GM12801 (cell line): Measurements from ENCODE around the gene PTPRK.

Experiments
- TF ChIP-seq, protein P1 (sequence below): IDR thresholded peaks from one replicate; pipeline ENCODE4 v1.5.1; 2011; ENCODE audit warnings: control low read depth; ENCODE audit not compliant: insufficient read length; ENCODE audit errors: extremely low read depth

The PTPRK gene

DNA sequence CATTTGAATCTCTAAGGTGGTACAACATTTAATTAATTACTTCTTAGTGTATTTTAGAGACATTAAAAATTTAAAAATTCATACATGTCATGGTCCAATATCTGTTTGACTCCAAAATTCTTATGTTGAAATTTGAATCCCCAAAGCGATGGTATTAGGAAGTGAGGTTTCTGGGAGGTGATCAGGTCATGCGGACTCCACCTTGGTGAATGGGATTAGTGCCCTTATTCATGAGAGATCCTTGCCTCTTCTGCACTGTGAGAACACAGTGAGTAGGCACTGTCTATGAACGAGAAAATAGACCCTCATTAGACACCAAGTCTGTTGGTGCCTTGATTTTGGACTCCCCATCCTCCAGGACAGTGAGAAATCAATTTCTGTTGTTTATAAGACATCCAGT is 254.7 kb downstream of the PTPRK start:
- TF ChIP-seq, protein P1, sequence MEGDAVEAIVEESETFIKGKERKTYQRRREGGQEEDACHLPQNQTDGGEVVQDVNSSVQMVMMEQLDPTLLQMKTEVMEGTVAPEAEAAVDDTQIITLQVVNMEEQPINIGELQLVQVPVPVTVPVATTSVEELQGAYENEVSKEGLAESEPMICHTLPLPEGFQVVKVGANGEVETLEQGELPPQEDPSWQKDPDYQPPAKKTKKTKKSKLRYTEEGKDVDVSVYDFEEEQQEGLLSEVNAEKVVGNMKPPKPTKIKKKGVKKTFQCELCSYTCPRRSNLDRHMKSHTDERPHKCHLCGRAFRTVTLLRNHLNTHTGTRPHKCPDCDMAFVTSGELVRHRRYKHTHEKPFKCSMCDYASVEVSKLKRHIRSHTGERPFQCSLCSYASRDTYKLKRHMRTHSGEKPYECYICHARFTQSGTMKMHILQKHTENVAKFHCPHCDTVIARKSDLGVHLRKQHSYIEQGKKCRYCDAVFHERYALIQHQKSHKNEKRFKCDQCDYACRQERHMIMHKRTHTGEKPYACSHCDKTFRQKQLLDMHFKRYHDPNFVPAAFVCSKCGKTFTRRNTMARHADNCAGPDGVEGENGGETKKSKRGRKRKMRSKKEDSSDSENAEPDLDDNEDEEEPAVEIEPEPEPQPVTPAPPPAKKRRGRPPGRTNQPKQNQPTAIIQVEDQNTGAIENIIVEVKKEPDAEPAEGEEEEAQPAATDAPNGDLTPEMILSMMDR = no peak

DNA sequence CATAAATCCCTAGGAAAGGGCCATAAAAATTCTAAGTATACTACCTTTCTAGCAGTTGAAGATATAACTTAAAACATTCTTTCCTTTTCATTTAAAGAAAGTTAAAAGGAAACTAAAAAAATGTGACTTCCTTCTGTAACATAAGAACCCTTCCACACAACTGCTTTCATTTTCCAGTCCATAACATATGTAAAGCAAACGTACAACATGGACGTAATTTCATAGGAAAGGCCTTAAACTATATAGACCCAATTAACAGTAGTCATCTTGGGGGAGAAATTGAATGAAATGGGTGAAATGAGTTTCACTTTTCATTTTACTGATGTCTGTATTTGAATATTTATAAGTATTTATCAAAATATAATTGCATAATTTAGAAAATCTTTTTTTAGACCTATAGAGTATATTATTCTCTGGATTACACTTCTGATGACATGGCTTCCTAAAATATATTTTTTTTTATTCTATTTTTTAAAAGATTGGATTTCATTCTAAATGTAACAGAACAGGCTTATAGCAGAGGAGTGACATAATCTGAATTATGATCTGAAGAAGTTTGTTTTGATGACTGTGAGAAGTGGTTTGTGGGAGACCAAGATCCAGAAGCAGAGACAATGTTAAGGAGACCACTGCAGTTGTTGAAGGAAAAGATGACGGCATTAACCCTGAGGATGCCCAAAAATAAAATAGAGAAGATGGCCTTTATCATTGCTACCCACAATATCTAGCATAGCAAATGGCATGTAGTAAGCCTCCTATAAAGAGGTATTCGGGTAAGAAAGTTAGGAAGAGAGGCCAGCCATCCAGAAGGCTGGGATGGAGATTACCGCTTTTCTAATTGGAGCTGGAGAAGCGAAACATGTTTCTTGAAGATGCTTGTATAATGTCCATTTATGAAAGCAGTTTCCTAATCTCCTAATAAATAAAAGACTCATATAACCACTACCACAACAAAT is 260.4 kb downstream of the PTPRK start:
- TF ChIP-seq, protein P1 = no peak

DNA sequence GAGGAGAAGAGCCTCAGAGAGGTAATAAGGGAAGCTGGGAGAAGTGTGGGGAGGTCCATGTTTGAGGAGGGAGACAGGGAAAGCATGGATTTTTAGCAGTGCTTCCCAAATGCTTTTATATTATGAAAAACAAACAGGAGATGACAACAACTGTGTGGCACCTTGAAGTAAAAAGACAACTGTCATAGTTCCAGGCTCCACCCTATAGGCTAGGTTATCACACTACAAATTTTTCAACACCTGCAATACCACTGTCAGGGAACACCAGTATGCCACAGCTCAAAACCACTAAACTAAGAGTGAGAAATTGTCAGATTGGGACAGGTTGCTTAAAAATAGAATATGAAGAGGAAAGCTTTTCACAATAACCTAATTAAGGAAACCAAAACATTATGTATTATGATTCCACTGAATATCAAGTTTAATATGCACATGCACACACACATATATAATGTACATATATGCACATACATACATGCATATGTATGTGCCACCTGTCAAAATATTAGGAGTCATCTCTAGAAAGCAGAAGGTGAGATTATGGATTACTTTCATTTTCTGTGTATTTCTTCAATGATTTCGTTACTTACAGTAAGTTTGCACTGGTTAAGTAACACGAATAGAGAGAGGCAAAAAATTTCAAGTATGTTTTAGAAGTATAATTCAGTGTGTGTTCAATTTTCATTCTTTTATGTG is 261.2 kb downstream of the PTPRK start:
- TF ChIP-seq, protein P1 = no peak

DNA sequence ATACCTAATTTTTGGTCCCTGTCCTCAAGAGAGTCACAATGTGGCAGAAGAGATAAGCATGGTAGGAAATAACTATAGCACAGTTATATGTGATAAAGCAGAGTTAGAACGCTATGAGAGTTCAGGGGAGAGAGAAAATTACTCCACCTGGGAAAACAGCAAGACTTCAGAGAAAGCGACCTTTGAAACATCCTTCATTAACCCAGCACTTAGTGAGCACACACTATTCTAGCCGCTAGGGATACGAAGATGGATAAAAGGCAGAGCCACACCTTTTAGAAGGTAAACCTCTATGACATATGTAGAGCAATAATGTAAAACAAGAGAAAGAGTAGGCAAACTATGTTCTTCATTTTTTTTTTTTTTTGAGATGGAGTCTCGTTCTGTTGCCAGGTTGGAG is 264.3 kb downstream of the PTPRK start:
- TF ChIP-seq, protein P1 = no peak

DNA sequence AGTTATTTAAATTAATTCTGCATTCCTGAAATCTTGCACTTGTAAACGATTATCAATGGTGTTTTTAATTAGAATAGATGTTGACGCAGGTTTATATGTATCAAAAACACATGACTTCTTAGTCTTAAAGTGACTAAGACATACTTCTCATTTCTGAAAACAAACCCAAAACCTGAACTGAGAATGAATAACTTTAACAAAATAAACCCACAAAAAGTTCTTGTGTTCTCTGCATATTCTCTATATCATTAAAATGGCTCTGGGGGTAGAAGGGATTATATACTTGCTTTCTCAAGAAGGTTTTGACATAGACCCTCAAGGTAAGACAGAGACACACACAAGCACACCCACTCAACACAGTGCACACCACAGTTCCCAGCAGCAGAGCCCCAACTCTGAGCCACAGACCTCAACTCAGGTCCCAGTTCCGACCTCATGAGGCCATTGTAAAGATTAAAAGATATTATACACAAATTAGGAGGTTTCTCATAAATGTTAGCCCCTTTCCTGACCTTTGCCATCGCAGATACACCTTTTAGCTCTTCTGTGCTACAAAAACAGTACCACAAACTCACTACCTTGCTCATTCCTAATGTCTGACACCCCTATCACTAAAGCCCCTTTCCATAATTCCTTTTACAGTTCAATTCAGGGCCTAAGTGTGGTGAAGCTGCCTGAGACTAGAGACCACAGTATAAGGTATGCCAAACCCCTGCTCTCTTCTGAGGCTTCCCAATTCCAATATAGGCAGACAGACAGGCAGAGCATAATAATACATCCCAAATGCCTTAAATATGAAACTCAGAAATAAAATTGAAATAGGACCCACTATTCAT is 267.8 kb downstream of the PTPRK start:
- TF ChIP-seq, protein P1 = no peak

DNA sequence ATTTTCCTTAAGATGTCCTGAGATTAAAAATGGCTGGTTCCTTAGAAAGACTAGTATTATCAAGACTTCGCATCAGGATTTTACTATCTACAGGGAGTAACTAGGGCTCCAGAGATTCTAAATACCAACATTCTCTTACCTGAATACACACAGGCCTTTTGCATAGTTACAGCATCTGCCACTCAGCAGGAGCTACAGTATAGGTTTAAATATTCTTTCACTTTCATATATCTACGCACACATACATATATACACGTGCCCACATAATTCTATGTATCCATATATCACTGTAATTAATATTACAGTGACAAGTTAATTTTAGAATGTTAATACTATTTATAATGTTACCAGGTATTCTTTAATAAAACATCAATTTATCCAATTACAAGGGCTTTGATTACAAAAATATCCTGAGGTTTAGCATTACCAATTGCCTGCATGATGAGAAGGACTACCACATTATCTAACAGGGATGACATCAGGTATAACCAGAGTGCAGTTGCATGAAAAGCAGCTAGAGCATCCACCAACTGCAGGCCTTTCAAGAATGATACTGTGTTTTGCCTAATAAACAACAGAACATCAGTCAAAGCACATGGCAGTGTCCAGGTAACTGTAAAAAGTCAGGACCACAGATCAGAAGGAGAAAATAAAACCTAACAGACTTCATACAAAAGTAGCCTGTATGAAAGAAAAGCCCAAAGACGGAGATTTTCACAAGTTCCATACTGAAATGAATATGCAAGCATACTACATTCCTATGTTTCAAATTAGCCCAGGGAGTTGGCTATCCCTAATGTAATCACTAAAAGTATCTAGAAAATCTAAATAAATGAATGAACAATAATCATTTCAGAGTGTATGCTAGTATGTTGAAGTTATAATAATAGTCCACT is 268.7 kb downstream of the PTPRK start:
- TF ChIP-seq, protein P1 = no peak
